GM13977 (cell line): ENCODE data around the gene BORCS8.

Source experiments
- DNase-seq: peaks from one replicate; pipeline ENCODE4 v3.0.0; 2012; ENCODE audit warnings: low spot score
- in situ Hi-C: fragments of 300-500 bp; cut with MboI; formaldehyde crosslinking; loops from one replicate; pipeline ENCODE4 v1.12.0; 2022; ENCODE audit warnings: low sequenced_read_pairs, low pct_unique_long_range_greater_than_20kb, mixed read lengths, inconsistent platforms; ENCODE audit not compliant: unreplicated experiment
- TF ChIP-seq, protein P1 (sequence below): IDR thresholded peaks from 2 replicates; pipeline ENCODE4 v1.5.1; 2012; ENCODE audit warnings: mild to moderate bottlenecking, control low read depth; ENCODE audit not compliant: insufficient read depth; ENCODE audit errors: extremely low read depth, missing control alignments

The BORCS8 gene

DNA sequence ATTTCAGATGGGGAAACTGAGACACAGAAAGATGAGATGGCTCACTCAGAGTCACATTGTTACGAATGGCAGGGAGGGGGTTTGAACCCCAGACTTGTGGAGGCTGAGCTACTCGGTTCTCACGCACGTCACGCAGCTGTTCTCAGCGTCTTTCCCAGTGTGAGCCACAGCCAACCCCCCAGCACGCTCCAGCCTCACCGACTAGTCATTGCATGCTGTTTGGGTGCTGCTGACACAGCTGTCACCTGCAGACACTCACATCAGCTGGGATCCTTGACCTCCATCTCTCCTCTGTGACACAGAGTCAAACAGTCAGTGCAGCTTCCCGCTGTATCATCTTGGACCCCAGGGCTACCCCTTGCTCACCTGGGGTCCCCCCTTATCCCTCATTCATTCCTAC is 17.4 kb upstream of the BORCS8 start:
- TF ChIP-seq, protein P1, sequence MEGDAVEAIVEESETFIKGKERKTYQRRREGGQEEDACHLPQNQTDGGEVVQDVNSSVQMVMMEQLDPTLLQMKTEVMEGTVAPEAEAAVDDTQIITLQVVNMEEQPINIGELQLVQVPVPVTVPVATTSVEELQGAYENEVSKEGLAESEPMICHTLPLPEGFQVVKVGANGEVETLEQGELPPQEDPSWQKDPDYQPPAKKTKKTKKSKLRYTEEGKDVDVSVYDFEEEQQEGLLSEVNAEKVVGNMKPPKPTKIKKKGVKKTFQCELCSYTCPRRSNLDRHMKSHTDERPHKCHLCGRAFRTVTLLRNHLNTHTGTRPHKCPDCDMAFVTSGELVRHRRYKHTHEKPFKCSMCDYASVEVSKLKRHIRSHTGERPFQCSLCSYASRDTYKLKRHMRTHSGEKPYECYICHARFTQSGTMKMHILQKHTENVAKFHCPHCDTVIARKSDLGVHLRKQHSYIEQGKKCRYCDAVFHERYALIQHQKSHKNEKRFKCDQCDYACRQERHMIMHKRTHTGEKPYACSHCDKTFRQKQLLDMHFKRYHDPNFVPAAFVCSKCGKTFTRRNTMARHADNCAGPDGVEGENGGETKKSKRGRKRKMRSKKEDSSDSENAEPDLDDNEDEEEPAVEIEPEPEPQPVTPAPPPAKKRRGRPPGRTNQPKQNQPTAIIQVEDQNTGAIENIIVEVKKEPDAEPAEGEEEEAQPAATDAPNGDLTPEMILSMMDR, result no peak
- in situ Hi-C loops, result no loop called here
- DNase-seq, result no peak

DNA sequence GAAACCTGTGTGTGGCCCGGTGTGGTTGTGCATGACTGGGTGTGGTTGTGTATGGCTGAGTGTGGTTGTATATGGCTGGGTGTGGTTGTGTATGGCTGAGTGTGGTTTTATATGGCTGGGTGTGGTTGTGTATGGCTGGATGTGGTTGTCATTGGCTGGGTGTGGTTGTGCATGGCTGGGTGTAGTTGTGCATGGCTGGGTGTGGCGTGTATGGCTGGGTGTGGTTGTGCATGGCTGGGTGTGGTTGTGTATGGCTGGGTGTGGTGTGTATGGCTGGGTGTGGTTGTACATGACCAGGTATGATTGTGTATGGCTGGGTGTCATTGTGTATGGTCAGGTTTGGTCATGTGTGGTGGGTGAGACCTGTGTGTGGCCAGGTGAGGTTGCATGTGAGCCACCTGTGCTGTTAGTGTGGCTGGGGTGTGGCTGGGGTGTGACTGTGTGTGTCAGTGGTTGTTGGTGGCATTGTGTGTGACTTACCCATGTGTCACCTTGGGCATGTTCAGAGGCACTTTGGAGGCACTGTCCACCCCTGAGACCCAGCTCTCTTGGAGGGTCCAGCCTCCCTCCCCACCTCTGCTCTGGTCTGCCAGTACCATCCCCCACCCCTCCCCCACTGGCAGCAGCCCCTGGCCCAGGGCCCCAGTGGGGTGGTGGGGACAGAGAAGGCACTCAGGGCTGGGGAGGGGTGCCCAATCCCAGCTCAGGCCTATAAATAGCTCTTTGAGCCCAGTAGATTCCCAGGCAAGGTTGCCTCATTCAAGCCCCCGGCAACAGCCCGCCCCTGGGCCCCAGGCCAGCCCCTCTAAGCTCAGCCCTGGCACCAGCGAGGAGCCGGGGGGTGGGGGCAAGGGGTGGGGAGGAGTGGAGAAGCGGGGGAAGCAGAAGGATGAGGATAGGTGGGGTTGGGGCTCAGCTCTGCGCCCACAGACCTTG is 16.0 kb upstream of the BORCS8 start:
- DNase-seq, result no peak
- TF ChIP-seq, protein P1, result no peak
- in situ Hi-C loops, result no loop called here

DNA sequence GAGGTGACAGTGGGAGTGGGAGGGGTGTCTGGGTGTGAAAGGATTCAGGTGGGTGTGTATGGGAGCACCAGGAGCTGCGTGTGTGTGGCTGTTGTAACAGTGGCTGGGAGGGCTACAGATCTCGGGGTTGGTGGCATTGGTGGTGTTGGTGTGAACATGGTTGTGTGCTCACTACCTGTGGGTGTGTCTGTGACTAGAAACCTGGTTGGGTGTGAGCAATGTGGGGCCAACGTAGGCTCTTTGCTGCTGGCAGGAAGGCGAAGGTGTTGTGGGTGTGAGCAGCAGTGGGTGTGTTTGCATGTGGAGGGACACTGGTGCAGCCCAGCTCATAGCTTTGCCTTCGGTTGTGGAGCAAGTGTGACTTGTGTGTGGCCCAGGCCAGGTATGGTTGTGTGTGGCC is 15.0 kb upstream of the BORCS8 start:
- TF ChIP-seq, protein P1, result no peak

DNA sequence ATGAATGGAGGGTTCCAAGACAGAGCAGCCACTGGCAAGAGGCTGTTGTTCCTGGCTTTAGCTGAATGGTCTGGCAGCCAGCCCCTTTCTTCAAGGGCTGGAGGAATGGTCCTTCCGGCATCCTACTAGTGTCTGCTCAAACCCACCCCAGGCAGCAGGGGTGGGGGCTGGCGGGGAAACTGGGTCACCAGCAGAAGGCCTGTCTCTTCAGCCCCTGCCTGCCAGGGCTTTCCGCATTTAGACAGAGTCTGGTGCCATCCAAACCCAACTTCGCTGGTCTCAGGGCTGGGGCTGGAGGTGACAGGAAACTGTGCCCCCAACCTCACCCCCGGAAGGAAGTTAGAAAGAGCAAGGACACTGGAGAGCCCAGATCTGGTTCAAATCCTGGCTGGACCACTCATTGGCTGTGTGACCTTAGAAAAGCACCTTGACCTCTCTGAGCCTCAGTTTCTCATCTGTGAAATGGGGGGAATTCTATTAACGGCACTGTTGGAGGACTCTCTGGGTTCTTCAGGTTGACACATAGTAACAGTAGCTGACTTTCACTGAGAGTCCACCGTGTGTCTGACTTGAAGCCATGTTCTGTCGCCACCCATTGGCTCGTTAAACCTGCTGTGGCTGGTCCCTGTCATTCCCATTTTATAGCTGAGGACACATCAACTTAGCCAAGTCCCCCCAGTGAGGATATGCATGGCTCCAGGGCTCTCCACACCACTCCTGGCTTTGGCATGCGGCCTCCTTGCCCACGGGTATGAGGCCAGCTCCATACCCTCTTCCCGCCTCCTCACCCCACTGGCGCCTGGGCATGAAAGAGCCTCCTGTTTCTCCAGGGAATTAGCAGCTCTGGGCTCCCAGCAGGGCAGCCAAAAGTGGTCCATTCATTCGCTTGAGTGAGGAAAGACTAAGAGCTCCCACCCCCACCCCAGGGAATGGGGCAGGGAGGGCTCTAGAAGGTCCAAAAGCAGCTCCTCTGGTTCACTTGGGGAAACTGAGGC is 13.8 kb upstream of the BORCS8 start:
- in situ Hi-C loops, result no loop called here
- TF ChIP-seq, protein P1, result no peak
- no peak for DNase-seq

More for the DNA sequence above, 15.0 kb upstream of the BORCS8 start:
- no peak for DNase-seq
- in situ Hi-C loops, result no loop called here

DNA sequence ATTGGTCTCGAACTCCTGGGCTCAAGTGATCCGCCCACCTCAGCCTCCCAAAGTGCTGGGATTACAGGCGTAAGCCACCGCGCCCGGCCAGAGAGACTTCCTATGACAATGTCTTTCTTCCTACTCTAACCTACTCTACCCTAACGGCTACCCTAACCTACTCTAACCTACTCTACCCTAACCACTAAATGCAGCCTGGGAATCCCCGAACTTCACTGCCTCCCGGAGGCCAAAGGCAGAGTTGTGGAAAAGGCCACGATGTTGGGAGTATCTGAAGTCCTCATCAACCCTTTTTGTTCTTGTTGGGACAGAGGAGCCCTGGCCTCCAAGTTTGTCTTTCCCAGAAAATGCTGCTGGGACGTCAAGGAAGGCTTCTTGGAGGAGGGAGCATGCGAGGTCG is 12.2 kb upstream of the BORCS8 start:
- in situ Hi-C loops, result no loop called here
- no peak for DNase-seq
- TF ChIP-seq, protein P1, result no peak

DNA sequence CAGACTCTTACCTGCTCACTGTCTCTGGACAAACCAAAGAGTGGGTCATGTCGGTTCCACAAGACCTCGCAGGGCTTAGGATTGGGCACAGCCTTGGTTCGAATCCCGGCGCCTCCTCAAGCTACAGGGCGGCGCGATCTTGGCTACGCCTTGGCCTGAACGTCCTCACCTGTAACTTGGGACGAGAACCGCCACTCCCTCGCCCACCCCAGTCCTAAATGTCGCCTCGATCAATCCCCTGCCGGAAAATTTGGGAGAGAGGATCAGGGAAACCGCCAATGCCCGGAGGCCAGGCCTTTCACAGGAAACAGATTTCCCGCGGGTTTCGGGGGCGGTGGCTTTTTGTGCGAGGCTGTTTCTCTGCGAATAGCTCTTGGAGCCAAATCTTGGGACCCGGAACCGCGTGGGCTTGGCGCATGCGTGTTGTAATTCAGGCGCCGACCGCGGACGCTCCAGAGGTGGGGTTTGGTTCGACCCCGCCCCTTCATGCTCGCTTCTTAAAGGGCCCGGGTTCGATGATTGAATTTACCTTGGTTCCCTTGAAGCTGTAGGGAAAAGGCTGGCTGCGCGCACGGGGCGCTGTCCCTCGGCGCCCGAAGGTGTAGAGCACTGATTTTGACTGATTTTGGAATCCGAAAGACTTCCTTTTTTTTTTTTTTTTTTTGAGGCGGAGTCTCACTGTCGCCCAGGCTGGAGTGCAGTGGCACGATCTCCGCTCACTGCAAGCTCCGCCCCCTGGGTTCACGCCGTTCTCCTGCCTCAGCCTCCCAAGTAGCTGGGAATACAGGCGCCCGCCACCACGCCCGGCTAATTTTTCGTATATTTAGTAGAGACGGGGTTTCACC is 11.3 kb upstream of the BORCS8 start, which contains the start of gene NR2C2AP:
Gene NR2C2AP (minus strand): TSS at position 403 of the 845 bp plus-strand sequence. CDS start 354 bp downstream, at position 49.
- in situ Hi-C loops, result no loop called here
- DNase-seq, result peak; percentile 98
- TF ChIP-seq, protein P1, result no peak
